NB4 (cell line): ENCODE results near the gene GADL1.

Experiments
- POLR2A ChIP-seq: IDR thresholded peaks from 2 replicates; pipeline ENCODE4 v1.6.1; 2011; ENCODE audit warnings: mild to moderate bottlenecking; ENCODE audit not compliant: insufficient read length; ENCODE audit errors: extremely low read depth
- TF ChIP-seq, protein P1 (sequence below): IDR thresholded peaks from one replicate; pipeline ENCODE4 v1.5.1; 2012; ENCODE audit warnings: low read depth, low read length

DNA sequence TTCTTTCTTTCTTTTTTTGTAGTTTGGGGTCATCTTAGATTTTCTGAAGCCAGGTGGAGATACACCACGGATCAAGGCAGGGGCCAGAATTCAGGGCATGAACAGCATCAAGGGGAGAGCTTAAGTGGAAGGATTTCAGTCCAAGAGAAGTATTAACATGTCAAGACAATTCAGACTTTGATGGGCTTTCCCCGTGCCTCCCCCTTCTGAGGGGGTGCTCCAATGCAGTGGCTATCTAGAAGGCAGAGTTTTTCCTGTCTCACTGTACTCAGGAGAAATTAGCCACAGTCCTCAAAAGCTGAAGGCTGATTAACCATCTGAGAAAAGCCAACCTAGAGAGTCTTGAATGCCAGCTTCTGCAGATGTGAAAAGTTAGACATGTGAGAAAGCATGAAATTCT lies 160.8 kb downstream of the GADL1 start:
- TF ChIP-seq, protein P1, sequence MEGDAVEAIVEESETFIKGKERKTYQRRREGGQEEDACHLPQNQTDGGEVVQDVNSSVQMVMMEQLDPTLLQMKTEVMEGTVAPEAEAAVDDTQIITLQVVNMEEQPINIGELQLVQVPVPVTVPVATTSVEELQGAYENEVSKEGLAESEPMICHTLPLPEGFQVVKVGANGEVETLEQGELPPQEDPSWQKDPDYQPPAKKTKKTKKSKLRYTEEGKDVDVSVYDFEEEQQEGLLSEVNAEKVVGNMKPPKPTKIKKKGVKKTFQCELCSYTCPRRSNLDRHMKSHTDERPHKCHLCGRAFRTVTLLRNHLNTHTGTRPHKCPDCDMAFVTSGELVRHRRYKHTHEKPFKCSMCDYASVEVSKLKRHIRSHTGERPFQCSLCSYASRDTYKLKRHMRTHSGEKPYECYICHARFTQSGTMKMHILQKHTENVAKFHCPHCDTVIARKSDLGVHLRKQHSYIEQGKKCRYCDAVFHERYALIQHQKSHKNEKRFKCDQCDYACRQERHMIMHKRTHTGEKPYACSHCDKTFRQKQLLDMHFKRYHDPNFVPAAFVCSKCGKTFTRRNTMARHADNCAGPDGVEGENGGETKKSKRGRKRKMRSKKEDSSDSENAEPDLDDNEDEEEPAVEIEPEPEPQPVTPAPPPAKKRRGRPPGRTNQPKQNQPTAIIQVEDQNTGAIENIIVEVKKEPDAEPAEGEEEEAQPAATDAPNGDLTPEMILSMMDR = no peak
- TF ChIP-seq POLR2A = no peak
